Stimulated activated CD4-positive, alpha-beta T cell treated with anti-CD3 and anti-CD28 coated beads, Interleukin-1b, Interleukin-23, amount 100 ng/mL, for 48 hours (primary cell): ENCODE data around the gene FBXL4.
"Not testable (repeated sequence)": the region's sequence is repeated elsewhere in the genome, so short reads cannot be mapped to it uniquely, and the experiment has no call there.

Source experiments
- DNase-seq: peaks from one replicate; pipeline ENCODE4 v3.0.0-alpha.2; 2020

FBXL4 gene

DNA sequence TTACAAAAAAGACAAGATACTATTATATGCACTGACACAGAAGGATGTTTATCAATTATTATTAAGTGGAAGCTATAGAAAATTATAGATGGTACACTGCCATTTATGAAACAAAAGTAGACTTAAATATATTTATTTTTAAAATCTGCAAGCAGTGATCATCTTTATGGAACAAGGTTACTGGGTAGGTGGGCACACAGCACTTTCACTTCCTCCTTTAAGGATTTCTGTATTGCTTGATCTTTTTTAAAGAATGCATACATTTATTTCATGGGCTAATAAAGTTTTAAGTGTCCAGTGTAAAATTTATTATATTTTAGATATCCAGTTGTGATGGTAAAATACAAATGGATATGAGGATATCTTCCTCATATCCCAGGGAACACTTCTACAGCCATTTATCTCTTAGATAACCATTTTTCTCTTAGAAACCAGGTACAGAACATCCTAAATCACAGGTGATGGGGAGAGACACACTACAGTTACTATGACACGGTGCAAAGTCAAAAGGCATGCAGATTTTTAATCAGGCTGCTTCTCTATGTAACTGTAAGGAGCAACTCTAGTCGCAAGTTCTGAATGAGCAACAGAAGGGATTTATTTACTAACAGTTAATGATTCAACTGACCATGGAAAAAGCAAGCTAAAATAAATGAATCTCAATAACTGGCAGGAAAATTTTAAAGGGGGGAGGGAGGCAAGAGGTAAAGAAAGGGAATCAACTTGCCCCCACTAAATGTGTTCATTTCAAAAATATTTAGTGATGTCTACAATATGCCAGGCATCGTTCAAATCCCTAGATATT, 2.2 kb downstream of the FBXL4 start:
- no peak for DNase-seq

DNA sequence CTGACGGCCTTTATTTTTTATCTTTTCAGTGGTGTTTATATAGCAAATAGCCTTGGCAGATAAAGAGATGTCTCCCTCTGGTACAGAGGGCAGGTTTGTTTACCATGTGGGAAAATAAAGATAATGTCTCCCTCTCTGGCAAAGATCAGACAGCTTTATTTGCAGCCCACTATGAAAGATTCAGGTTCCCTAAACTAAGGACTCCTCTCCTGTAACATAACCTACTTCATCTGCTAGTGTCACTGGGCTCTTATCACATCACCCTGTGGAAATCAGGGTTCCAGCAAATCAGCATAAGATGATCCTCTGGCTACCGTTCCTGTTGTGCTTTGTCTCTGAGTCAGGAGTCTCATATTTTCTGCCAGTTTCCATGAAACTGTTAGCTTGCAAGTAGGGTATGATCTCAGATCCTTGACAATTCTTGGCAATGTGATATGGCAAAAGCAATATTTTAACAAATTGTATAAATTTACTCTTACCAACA, 3.1 kb downstream of the FBXL4 start:
- DNase-seq: no peak

DNA sequence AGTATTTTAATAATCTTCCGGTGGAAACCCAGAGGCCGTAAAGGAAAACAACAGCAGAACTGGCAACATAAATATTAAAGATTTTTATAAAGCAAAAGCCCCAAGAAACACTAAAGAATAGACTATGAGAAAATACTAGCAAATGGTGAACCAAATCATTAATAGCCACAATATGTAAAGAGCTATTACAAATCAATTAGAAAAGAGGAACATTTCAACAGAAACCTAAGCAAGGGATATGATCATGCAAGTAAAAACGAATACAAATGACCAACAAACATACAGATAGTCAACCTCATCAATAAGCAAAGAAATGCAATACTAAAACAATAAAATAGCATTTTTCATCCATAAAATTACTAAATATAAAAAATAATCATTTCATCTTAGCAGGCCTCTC, 3.6 kb downstream of the FBXL4 start:
- no peak for DNase-seq

DNA sequence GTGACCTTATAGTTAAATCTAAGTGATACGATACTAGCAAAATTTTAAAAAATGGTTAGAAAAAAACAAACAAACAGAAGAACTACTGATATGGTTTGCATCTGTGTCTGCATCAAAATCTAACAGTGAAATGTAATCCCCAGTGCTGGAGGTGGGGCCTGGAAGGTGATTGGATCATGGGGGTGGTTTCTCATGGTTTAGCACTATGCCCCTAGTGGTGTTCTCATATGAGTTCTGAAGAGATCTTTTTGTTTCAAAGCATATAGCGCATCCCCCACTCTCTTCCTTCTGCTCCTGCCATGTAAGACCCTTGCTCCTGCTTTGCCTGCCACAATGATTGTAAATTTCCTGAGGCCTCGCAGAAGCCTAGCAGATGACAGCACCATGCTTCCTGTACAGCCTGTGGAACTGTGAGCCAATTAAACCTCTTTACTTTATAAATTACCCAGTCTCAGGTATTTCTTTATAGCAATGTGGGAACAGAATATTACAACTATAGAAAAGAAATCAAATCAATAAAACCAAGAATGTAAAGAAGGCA, 5.4 kb downstream of the FBXL4 start:
- no peak for DNase-seq

DNA sequence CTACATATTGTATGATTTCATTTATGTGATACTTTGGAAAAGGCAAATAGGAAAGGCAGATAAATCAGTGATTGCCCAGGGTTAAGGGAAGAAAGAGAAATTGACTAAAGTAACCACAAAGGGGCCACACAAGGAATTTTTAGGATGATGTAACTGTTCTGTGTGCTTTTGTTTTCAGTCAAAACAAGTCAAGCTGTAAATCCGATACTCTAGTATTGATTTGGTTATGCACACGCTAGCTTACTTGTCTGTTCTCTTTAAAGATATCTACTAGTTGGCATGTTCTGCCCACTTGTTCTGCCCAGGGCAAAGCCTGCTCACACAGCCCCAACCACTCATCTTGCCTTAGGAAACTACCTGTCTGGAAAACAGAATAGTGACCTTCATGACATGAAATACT, 6.4 kb downstream of the FBXL4 start:
- no peak for DNase-seq

DNA sequence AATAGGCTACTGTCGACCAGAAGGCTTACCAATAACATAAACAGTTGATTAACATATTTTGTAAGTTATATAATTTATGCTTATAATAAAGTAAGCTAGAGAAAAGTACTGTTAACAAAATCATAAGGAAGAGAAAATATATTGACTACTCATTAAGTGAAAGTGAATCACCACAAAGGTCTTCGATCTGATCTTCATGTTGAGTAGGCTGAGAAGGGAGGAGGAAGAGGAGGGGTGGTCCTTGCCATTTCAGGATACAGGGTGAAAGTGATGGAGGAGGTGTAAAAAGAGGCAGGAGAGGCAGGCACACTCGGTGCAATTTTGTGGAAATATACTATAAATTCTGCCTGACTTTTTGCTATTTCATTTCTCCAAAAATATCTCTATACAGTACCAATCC, 10.4 kb downstream of the FBXL4 start:
- DNase-seq: no peak

DNA sequence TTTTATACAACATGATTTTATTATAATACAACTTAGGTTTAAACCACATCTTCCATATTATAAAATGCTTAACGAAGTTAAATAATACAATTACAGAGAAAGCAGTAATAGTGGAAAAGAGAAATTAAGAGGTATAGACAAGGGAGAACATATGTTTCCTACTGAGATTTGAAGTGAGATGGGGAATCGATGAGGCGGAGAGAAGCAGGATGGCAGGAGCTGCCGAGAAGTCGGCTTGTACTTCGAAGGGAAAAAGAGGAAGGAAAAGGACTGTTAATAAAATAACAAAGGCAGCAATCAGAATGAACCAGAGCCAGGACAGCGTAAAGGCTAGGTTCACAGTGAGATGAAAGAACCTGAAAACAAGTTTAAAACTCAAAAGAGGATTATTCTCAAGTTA, 15.4 kb downstream of the FBXL4 start:
- DNase-seq: no peak

DNA sequence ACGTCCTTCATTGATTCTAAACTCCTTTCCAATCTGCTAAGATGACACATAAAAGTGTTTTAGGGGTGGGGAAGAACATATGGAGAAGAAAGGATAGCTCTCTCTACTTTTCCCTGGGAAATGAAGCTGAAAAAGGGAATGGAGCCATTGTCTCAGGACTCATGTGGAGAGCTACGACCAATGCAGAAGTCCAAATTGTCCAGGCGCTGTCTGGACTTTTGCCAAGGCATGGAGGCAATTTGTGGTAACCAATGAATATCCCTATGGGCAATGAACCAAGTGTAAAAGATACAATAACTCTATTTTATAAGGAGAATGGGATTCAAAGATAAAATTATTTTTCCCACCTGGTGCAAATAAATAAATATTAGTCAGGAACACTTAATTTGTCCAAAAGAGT, 16.1 kb downstream of the FBXL4 start:
- no peak for DNase-seq

DNA sequence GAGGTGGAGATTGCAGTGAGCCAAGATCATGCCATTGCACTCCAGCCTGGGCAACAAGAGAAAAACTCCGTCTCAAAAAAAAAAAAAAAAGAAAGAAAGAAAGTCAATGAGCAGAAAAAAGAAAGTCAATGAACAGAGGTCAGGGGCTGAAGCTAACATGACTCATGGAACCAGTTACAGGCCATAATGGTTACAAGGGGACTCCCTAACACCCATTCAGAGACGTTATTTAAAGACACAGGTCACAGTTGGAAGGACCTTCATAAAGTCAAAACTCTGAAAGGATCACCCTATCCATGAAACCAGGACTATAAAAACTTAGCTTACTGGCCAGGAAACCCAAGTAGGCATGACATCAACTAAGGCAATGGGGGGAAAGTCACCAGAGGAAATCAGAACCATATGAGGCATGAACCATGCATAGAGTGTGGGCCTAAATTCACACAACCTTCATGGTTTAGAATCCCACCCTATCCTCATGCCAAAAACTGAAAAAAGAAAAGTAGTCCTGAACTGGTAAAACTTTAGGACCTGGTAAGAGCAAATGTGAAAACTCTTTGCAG, 18.2 kb downstream of the FBXL4 start:
- DNase-seq: no peak

DNA sequence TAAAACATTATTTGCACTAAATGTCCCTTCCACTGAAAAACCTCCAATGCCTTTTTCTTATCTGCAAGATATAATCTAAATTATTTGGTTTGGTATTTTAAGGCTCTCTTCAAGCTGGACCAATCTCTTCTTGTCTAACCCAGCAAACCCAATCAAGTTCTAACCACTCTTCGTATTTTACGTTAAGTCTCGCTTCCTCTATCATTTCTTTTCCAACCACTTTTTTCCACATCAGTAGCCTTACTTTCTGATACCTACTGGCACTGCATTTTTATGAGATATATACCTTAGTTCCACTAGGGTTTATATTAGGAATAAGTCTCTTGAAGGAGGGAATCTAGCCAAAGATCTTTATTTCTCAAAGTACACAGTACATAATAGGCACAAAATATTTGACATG, 19.1 kb downstream of the FBXL4 start:
- DNase-seq: no peak

DNA sequence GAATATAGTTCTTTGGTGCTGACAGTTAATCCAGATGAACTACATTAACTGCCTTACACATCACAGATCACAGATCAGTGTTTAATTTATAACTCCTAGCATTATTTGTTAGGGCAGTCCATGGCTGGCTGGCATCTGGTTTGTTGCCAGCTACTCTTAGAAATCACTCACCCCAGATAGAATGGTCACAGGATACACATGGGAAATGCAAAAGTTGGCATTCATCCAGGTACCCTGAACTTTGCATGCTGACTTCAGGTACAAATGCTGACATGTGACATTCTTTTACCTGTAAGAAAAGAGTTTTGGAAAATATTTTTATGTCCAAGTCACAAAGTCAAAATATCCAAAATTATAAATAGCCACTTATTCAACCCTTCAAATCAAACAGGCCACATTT, 20.2 kb downstream of the FBXL4 start:
- DNase-seq: no peak

DNA sequence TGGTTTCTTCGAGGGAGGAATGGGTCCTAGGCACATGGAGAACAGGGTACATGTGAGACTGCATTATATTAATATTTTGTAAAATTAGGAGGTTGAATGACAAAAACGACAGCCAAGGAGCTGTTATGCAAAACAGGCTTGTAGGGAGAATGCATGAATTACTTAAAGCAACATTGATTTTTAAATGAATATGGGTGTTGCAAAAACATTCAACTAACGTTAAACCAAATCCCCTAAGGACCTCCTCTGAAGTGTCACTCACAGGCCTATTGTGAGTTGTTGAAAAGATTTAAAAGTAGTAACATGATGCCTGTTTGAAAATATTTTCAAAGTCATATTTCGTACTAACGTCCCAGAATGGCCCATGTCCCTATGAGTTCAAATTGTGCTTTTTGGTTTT, 21.9 kb downstream of the FBXL4 start:
- DNase-seq: no peak

DNA sequence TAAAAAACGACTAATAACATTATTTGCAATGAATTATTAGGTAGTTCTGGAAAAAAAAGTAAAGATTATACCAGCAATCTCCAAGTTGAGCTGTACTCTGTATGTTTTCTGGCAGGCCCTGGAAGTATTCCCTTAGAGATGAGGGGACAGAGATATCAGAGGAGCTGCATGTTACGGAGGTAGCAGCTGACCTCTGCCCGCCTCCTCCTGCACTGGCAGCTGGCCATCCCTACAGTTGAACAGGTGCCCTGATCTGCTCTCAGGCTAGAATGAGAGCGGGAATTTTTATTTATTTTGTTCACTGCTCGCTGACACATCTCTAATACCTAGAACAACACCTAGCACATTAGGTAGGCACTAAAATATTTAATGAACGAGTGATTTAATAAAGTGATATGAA, 23.1 kb downstream of the FBXL4 start:
- no peak for DNase-seq

DNA sequence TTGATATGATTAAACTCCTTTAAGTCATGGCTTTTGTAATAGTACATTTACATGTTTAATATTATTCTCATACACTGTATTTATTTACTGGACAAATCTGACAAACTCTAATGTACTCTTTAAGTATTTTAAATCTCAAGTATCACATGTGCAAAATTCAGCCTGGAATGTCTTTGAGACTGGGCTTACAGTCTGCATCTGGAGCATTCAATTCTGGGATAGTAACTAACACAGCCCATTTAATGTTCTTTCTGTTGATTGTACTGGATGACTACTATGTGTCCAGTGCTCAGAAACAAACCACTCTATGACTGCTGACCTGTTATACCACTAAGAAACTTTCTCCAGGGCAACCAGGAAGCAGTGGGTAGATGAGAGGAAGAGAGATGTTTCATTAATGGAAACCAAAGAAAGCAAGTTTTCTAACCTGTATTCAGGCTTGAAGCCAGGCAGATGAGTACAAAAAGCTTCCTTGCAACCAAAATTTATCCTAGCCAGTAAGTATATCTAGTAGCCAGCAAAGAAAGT, 26.8 kb downstream of the FBXL4 start:
- no peak for DNase-seq

DNA sequence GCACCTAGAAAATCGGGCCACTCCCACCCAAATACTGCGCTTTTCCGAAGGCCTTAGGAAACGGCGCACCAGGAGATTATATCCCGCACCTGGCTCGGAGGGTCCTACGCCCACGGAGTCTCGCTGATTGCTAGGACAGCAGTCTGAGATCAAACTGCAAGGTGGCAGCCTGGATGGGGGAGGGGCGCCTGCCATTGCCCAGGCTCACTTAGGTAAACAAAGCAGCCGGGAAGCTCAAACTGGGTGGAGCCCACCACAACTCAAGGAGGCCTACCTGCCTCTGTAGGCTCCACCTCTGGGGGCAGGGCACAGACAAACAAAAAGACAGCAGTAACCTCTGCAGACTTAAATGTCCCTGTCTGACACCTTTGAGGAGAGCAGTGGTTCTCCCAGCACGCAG, 36.8 kb downstream of the FBXL4 start:
- not testable (repeated sequence) for DNase-seq

DNA sequence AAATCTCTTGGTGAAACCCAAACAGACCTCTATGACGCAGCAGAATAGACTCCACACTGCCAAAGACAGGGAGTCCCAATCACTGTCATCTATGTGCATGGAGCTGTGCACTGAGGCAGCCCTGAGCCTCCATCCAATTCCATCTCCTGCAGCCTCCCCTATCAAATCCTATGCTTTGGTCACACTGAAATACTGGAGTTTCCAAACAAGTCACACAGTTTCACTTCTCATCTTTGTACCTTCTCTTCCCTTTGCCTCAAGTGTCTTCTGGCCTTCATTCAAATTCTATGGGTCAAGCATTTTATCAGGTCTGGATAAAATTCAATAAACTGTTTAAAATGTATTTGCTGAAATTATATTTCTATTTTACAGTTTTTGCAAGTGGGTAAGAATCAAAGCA, 38.5 kb downstream of the FBXL4 start:
- no peak for DNase-seq

DNA sequence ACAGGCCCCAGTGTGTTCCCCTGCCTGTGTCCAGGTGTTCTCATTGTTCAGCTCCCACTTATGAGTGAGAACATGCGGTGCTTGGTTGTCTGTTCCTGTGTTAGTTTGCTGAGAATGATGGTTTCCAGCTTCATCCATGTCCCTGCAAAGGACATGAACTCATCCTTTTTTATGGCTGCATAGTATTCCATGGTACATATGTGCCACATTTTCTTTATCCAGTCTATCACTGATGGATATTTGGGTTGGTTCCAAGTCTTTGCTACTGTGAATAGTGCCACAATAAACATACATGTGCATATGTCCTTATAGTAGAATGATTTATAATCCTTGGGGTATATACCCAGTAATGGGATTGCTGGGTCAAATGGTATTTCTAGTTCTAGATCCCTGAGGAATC, 41.4 kb downstream of the FBXL4 start:
- DNase-seq: not testable (repeated sequence)

DNA sequence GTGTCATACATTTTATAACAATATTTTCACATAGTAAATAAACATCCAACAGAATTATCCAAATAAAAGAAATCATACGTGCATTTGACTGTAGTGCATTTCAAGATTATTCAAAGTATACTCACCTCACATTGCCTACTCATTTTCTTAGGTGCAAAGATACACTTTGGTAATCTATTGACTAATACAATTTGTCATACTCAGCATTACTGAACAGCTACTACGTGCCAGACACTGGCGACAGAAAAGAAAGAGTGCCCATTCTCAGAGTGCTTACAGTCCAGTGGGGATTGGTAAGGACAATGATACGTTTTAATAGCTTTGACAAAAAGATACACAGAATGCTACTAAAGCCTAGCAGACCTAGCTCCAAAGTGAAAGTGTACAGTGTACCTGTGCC, 42.0 kb downstream of the FBXL4 start:
- DNase-seq: no peak

DNA sequence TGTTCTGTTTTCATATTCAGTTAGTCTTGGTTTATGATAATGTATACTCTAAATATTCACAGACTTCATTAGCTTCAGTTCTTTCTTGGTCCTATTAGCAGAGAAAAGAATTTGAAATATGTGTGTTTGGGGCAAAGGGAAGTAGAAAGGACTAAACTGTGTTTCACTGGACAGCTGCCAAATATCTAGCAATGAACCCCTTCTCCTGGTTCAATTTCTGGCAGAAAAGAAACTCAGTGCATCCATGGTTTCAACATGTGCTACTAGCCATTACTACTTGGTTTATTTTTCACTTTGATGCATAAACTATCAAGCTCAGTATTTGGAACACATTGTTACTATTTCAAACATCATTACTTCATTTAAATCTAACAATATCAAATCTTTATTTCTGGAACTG, 43.6 kb downstream of the FBXL4 start:
- DNase-seq: no peak

DNA sequence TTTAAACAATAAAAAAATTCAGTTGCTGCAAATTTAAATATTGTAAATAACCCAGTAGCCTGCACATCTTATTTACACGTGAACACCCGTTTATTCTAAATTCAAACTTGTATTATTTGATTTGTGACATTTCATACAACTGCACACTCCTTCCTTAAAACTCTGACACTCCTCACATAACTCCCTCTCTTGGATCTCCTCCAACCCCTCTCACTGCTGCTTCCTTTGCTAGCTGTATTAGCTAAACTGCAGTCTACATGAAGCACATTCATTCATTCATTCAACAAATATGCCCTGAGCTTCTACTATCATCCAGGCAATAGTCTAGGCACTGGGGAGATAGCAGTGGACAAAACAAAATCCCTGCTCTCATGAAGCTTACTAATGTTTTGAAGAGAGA, 47.0 kb downstream of the FBXL4 start:
- DNase-seq: no peak

DNA sequence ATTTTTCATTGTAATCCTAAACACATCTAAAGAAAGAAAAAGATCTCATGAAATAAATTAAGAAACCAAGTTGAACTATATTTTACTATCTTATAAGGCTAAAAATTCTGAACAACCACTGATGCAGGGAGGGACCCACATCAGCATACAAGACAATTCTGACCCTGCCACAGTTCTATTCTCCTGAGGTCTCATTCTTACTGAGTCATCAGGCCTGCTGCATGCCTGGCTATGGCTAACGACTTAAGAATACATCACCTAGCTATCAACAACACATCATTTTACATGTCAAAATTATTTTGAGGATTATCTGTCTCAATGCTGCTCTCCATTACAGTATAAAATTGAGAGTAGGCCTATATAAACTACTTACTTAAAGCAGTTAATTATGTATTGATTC, 52.9 kb downstream of the FBXL4 start:
- DNase-seq: no peak

DNA sequence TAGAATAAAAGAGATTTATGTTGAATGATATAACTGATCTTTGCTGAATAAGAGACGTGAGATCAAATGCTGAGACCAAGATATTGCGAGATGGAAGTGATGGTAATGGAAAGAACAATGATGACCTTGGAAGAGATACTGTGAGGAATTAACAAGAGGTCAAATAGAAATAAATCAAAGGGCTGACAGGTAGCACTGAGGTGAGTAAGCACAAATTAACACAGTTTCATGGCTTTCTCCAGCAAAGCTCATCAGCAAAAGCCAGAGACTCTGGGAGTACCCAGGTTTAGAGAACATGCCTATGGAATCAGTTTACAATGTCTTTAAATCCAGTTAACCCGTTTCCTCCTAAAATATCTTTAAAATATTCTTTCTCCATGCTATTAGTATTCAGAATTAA, 60.1 kb downstream of the FBXL4 start:
- no peak for DNase-seq

DNA sequence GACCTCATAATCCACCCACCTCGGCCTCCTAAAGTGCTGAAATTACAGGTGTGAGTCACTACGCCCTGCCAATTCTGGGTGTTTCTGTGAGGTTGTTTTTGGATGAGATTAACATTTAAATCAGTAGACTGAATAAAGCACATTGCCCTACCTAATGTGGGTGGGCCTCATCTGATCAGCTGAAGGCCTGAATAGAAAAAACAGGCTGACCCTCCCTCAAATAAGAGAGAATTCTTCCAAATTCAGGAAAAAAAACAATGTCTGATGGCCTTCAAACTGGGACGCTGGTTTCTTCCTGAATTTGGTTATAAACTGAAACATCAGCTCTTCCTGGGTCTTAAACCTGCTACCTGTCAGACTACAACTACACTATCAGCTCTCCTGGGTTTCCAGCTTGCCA, 62.4 kb downstream of the FBXL4 start:
- no peak for DNase-seq

DNA sequence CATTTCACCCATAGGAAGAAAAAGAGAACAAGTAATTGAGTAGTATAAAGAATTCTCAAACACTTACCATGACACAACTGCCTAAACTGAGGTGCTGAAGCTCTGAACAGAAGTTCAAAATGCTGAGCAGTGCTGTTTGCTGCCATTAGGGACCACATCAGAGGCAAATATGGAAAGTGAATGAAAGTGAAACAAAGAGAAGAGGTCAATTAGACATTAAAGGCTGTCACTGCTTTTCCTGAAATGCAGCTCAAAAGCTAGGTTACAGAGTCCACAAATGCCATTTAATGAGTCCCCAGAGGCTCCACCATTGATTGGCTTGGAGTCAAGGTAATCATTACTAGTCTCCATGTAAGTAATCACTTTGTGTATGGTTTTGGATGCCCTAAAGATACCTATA, 67.3 kb downstream of the FBXL4 start:
- DNase-seq: no peak
